GM19239 (cell line): ENCODE data around the gene ACSF3.
"Not testable (repeated sequence)": the region's sequence is repeated elsewhere in the genome, so short reads cannot be mapped to it uniquely, and the experiment has no call there.

Experiments
- DNase-seq: peaks from one replicate; pipeline ENCODE4 v3.0.0; 2011; ENCODE audit warnings: low spot score; ENCODE audit not compliant: insufficient read length
- FAIRE-seq: peaks from 2 replicates; lab custom pipeline; 2011; peaks lifted over from hg19 to GRCh38; lab: Jason Lieb, UNC

ACSF3 gene

GRCh38 chr16:89071686-89072547, 21.7 kb upstream of the ACSF3 start:
- FAIRE-seq: no peak
- DNase-seq: no peak

DNA sequence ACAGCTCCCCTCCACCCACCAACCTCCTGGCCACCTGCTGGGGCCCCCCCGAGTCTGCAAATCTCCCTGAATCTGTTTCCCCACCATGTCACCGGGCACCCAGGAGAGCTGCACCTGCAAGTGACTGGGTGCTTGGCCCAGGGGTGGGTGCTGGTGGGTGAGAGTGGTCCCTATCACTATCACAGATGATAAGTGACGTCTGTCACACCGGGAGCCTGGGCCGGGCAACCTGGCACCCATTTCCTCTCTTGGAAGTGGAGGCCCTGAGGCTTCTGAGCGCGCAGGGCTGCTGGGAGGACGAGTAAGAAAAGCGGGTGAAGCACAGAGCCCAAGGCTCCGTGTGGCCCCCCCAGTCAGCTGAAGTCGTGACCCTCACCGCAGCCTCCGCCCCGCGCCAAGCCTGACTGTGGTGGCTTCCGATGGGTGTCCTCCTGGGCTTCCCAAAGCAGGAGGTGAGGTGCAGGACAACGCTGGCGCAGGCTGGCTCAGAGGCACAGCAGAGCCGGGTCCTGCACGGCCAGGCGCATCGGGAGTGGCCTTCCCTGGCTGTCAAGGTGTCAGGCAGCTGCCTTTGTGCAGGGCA, 21.0 kb upstream of the ACSF3 start:
- DNase-seq (no peak), FAIRE-seq (no peak)

GRCh38 chr16:89073346-89074071, 20.1 kb upstream of the ACSF3 start:
- FAIRE-seq (no peak), DNase-seq (no peak)

- not testable (repeated sequence) for FAIRE-seq, DNase-seq
Observed at GRCh38 chr16:89074072-89074674, 19.5 kb upstream of the ACSF3 start.

- FAIRE-seq (no peak), DNase-seq (no peak)
Observed at GRCh38 chr16:89074803-89075688, 18.6 kb upstream of the ACSF3 start.

- FAIRE-seq: no peak
Observed at GRCh38 chr16:89076159-89076558, 17.5 kb upstream of the ACSF3 start.

GRCh38 chr16:89077076-89077475, 16.6 kb upstream of the ACSF3 start:
- FAIRE-seq (no peak), DNase-seq (no peak)

More at GRCh38 chr16:89076159-89076558, 17.5 kb upstream of the ACSF3 start:
- DNase-seq: no peak

GRCh38 chr16:89078172-89078571, 15.5 kb upstream of the ACSF3 start:
- FAIRE-seq (no peak), DNase-seq (no peak)

DNA sequence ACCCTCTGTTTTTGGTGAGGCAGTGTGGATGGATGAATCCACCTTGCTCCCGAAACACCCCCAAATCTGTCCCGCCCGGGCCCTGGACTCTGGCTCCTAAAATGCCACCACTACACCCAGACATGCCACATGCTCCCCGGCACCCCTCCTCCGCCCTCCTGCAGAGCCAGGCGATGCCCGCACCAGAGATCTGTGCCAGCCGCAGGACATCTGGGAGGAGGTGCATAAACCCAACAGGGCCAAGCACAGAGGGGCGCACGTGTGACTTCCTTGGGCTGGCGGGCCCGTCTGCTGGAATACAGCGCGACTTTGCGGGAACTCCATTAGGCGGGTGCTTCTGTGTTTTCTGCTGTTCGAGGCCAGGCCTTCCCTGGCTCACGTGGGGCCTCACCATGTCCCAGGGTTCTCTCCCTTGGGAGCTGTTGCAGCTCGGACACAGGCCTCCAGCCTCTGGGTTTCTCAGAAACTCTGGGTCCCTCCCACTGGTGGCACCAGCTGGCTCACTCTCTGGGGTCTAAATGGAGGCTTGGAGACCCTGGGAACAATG, 14.1 kb upstream of the ACSF3 start:
- DNase-seq (no peak), FAIRE-seq (no peak)

GRCh38 chr16:89080196-89080853, 13.3 kb upstream of the ACSF3 start:
- DNase-seq (no peak), FAIRE-seq (no peak)

- DNase-seq (no peak), FAIRE-seq (no peak)
Observed at GRCh38 chr16:89081556-89081955, 12.1 kb upstream of the ACSF3 start.

GRCh38 chr16:89084411-89084810, 9.2 kb upstream of the ACSF3 start:
- no peak for DNase-seq
- FAIRE-seq: no peak

DNA sequence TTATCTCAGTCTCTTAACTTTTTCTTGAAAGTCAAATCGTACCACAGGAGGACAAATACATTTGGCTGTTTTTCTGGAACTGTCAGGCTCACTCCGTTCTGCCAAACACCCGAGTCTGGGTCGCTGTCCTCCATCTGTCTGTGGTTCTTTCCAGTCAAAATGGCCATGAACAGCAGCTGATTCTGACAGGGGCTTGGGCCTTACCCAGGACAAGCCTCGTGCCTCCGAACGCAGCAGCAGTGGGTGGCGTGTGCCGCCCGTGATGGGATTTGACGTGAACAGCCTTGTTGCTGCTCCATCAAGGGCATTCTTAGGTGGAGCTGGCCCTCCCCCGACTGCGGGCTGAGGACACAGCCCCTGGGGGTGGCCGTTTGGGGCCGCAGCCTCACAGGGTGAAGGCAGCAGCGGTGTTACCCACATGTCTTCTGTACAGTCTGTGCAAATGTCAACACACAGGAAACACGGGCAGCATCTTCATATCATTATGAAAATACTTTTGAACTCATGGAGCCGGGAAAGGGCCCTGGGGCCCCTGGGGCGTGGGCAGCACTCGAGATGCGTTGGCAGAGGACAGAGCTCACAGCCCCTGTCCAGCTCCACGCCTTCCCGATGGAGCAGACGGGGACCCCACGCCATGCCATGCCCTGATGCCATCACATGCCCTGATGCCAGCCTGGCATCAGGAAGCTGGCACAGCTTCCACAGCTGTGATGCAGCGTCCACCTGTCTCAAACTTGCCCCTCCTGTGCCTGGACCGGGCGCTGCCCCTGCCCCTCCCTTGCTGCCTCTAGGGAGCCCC, 8.6 kb upstream of the ACSF3 start:
- FAIRE-seq (no peak), DNase-seq (no peak)

- no peak for DNase-seq
- FAIRE-seq: no peak
Observed at GRCh38 chr16:89085755-89086154, 7.9 kb upstream of the ACSF3 start.

DNA sequence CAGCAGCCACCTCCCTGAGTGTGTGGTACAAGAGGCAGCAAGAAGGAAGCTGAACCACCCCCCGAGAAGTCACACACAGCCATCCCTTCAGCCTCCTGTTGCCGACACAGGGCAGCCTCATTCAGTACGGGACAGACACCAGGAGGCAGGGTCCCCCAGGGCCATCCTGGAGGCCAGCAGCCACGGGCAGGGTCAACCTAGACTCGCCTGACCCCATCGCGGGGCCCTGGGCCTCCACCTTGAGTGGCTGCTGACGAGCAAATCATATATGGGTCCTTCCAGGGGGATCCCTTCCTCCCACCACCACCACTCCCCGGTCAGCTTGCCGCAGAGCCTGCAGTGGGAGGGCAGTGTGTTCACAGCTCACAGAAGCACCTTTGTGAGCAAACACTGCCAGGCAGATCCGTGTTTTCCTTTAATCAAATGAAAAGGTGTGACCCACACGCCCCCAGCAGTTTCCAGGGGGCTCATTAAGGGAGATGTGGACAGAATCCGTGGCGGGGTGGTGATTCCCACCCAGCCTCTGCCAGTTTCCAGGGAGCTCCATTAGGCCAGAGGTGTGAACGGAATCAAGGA, 5.6 kb upstream of the ACSF3 start:
- no peak for FAIRE-seq

DNA sequence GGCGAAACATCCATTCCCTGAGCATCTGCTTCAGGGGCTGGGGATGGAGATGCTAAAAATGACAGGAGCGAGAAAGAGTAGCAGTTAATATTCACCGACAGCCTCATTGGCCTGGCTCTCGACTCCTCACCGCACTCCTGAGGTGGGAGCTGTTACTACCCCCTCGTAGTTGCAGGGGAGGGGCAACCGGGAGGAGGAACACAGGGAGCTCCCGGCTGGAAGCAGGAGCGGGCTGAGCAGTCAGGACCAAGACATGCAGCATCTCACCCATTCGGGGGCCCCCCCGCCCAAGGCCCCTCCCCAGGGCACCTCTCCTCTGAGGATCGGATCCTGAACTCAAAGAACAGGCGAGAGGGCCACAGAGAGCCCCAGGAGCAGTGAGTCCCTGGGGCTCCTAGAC, 4.5 kb upstream of the ACSF3 start:
- DNase-seq (no peak), FAIRE-seq (no peak)

More for the DNA sequence above, 5.6 kb upstream of the ACSF3 start:
- no peak for DNase-seq

GRCh38 chr16:89090182-89090630, 3.4 kb upstream of the ACSF3 start:
- FAIRE-seq (no peak), DNase-seq (no peak)
